ENCODE measurements around the gene CUX1. TPM values are rescaled to one million over a fixed set of nuclear protein-coding genes. Genes with fewer than 3 reads are reported as not detected.

CUX1 gene
- total RNA-seq, 1 experiment from 2014 or later: 54.8 TPM

DNA sequence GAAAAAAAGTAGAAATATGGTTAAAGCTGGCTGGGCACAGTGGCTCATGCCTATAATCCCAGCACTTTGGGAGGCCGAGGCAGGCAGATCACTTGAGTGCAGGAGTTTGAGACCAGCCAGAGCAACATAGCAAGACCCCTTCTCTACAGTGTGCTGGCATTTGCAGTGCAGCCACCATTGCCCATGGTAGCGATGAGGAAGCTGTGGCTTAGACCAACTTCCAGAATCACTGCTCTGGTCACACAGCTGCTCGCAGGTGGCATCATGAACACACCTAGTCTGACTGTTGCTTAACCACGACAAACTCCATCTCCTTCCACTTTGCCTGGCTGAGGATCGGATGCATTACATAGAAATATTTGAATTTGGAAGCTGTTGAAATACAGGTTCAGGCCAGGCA lies 137.1 kb downstream of the CUX1 start:
- CTCF ChIA-PET: no interaction called here
- Mint-ChIP-seq H3K4me1 (ENCODE audit: low read depth, unreplicated experiment) (peaks cover 18% of the 10 kb centered on the region), H3K4me3 (ENCODE audit: low read depth, unreplicated experiment) (no peak overlapping the region), H3K9me3 (ENCODE audit: low read depth, unreplicated experiment) (no peaks in the 10 kb centered on the region), H3K36me3 (ENCODE audit: insufficient read depth, unreplicated experiment) (peaks cover 13% of the 10 kb centered on the region), H3K27ac (ENCODE audit: unreplicated experiment) (no peak overlapping the region), H3K27me3 (ENCODE audit: unreplicated experiment) (no peaks in the 10 kb centered on the region)
- DNase-seq: no peak
- intact Hi-C loops (cut with micrococcal nuclease; ENCODE audit: unreplicated experiment): loop anchor here (10.0 kb wide), 1 partner anchor 80 kb away; no protein-coding TSS in a partner anchor
- BruUV-seq (replicated peaks): no TSS peak
- TF ChIP-seq CTCF (IDR thresholded peaks at IDR 0.05; ENCODE audit: unreplicated experiment): no peak

DNA sequence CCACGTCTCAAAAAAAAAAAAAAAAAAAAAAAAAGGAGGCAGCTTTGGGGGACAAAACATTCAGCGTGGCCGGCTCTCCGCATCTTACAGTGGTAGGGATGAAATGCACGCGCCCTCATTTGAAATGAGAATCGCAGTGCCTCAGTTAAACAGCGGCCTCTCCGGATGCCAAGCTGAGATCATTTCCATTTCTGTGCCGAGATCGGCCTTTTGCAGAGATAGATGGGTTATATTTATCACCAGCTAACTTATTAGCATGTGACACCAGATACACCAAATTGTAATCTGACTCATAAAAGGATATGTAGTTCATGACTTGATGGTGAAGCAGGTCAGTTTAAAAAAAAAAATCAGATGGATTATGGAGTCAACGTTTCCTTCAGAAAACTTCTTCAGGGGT lies 138.7 kb downstream of the CUX1 start:
- Mint-ChIP-seq H3K27ac (ENCODE audit: unreplicated experiment) (no peak overlapping the region), H3K9me3 (ENCODE audit: low read depth, unreplicated experiment) (no peaks in the 10 kb centered on the region), H3K36me3 (ENCODE audit: insufficient read depth, unreplicated experiment) (peaks cover 14% of the 10 kb centered on the region), H3K4me3 (ENCODE audit: low read depth, unreplicated experiment) (no peak overlapping the region), H3K27me3 (ENCODE audit: unreplicated experiment) (no peaks in the 10 kb centered on the region), H3K4me1 (ENCODE audit: low read depth, unreplicated experiment) (peaks cover 18% of the 10 kb centered on the region)
- CTCF ChIA-PET: interaction anchor here (0.6 kb wide), 1 partner anchor 59 kb away, joined by 4 read pairs; no protein-coding TSS in a partner anchor
- DNase-seq: no peak
- intact Hi-C loops (cut with micrococcal nuclease; ENCODE audit: unreplicated experiment): loop anchor here (10.0 kb wide), 1 partner anchor 81 kb away; no protein-coding TSS in a partner anchor
- no TSS peak for BruUV-seq (replicated peaks)
- TF ChIP-seq CTCF (IDR thresholded peaks at IDR 0.05; ENCODE audit: unreplicated experiment): no peak

DNA sequence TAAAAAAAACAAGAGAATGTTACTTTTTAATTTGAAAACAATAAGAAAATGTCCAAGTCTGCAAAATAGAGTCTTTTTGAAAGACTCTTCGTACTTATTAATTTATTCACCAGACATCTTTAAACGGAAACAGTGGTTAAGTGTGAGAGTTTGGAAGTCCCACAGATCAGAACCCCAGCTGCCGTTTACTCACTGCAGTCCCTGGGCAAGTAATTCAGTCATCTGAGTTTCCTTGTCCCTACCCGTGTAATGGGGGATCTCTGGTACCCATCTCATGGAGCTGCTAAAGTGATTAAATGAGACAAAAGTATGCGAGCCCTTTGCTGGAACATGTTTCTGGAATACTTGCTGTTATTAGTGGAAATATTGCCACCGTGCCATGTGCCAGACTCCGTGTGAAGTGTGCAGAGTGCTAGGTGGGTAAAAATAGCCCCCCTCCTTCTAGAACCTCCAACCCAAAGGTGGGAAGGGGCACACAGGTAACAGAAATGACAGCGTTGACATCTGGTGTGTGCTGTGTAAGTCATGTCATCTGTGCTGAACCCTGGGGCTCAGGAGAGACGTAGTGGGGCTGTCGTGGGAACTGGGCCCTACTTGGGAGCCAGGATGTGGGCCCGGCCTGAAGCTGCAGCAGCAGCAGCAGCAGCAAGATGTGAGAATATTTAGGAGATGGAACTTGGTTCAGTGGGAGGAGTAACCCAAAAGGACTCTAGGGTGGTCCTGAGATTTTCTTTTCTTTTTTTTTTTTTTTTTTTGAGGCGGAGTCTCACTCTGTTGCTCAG lies 140.5 kb downstream of the CUX1 start:
- Mint-ChIP-seq H3K27ac (ENCODE audit: unreplicated experiment) (no peak overlapping the region), H3K9me3 (ENCODE audit: low read depth, unreplicated experiment) (no peaks in the 10 kb centered on the region), H3K27me3 (ENCODE audit: unreplicated experiment) (no peaks in the 10 kb centered on the region), H3K4me3 (ENCODE audit: low read depth, unreplicated experiment) (no peak overlapping the region), H3K36me3 (ENCODE audit: insufficient read depth, unreplicated experiment) (peaks cover 12% of the 10 kb centered on the region), H3K4me1 (ENCODE audit: low read depth, unreplicated experiment) (peaks cover 14% of the 10 kb centered on the region)
- BruUV-seq (replicated peaks): no TSS peak
- DNase-seq: no peak
- intact Hi-C loops (cut with micrococcal nuclease; ENCODE audit: unreplicated experiment): loop anchor here (10.0 kb wide), 1 partner anchor 83 kb away; no protein-coding TSS in a partner anchor
- CTCF ChIA-PET: interaction anchor here (0.6 kb wide), 1 partner anchor 29 kb away, joined by 3 read pairs; no protein-coding TSS in a partner anchor
- TF ChIP-seq CTCF (IDR thresholded peaks at IDR 0.05; ENCODE audit: unreplicated experiment): no peak

DNA sequence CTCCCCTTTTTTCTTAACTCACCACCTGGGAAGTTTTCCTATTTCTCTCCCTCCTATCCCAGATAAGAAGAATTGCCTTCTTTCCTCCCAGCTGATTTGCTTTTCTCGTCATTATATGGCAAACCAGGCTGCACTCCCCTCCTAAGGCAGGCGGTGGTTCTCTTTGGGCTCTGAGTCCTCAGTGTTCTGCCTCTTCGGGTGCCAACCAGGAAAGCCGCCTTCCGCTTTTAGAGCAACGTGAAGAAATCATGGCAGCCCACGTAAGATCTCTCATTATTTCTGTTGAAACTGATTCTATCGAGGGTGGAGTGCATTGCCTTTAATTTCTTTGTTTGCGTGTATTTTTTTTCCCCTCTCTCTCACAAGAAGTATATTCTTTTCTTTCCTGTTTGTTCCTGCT lies 141.9 kb downstream of the CUX1 start:
- no peak overlapping the region for H3K27ac Mint-ChIP-seq (ENCODE audit: unreplicated experiment)
- TF ChIP-seq CTCF (IDR thresholded peaks at IDR 0.05; ENCODE audit: unreplicated experiment): no peak
- CTCF ChIA-PET: no interaction called here
- H3K4me3 Mint-ChIP-seq (ENCODE audit: low read depth, unreplicated experiment): no peak overlapping the region
- no peaks in the 10 kb centered on the region for H3K9me3 Mint-ChIP-seq (ENCODE audit: low read depth, unreplicated experiment)
- no peak for DNase-seq
- peaks cover 8% of the 10 kb centered on the region for H3K36me3 Mint-ChIP-seq (ENCODE audit: insufficient read depth, unreplicated experiment)
- BruUV-seq (replicated peaks): no TSS peak
- intact Hi-C loops (cut with micrococcal nuclease; ENCODE audit: unreplicated experiment): loop anchor here (10.0 kb wide), 1 partner anchor 85 kb away; no protein-coding TSS in a partner anchor
- no peaks in the 10 kb centered on the region for H3K27me3 Mint-ChIP-seq (ENCODE audit: unreplicated experiment)
- H3K4me1 Mint-ChIP-seq (ENCODE audit: low read depth, unreplicated experiment): peaks cover 7% of the 10 kb centered on the region
